A673 (cell line): Measurements from ENCODE around the gene FANCL. TPM values are rescaled to one million over a fixed set of nuclear protein-coding genes. Genes with fewer than 3 reads are reported as not detected.

Source experiments
- BruUV-seq: library from RNA; stranded (reverse); fragments of 400-500 nt; replicated peaks from 2 replicates; lab custom pipeline; 2021; lab: Mats Ljungman, UMichigan
- CTCF ChIA-PET: fragments of 300-600 bp; sonication (Branson Sonifier 250); formaldehyde crosslinking; loops from one replicate; lab custom pipeline; 2022; ENCODE audit warnings: antibody characterized with exemption; lab: Charles Lee
- POLR2A ChIA-PET: fragments of 300-600 bp; sonication (Branson Sonifier 250); formaldehyde crosslinking; loops from one replicate; lab custom pipeline; 2022; ENCODE audit warnings: antibody characterized with exemption; ENCODE audit not compliant: low non-redundant PET; lab: Charles Lee
- DNase-seq: peaks from one replicate; pipeline ENCODE4 v3.0.0-alpha.2; 2015; ENCODE audit warnings: low spot score
- H3K27ac ChIP-seq: fragments of 200-600 bp; sonication (generic); 2 replicates; pipeline ENCODE4 v1.5.1; 2016; ENCODE audit warnings: mixed run types, low read depth, mild to moderate bottlenecking, mixed read lengths, antibody characterized with exemption, low read length; ENCODE audit not compliant: poor library complexity, severe bottlenecking
- H3K27me3 ChIP-seq: fragments of 200-600 bp; sonication (generic); replicated peaks from 2 replicates; pipeline ENCODE4 v1.6.1; 2017; ENCODE audit warnings: mixed run types, low read depth, mild to moderate bottlenecking, mixed read lengths, antibody characterized with exemption, low read length; ENCODE audit not compliant: insufficient read depth, poor library complexity
- H3K36me3 ChIP-seq: fragments of 200-600 bp; sonication (generic); 2 replicates; pipeline ENCODE4 v1.6.1; 2016; ENCODE audit warnings: mixed run types, mild to moderate bottlenecking, mixed read lengths, antibody characterized with exemption, low read length; ENCODE audit not compliant: insufficient read depth, poor library complexity, severe bottlenecking
- H3K4me1 ChIP-seq: fragments of 200-600 bp; sonication (generic); 2 replicates; pipeline ENCODE4 v1.6.1; 2017; ENCODE audit warnings: mixed run types, mild to moderate bottlenecking, mixed read lengths, antibody characterized with exemption, low read length; ENCODE audit not compliant: insufficient read depth, poor library complexity, severe bottlenecking
- H3K4me3 ChIP-seq: fragments of 200-600 bp; sonication (generic); 2 replicates; pipeline ENCODE4 v1.5.1; 2016; ENCODE audit warnings: low read depth, mixed run types, mild to moderate bottlenecking, mixed read lengths, low read length; ENCODE audit not compliant: poor library complexity, severe bottlenecking
- H3K9me3 ChIP-seq: fragments of 200-600 bp; sonication (generic); 2 replicates; pipeline ENCODE4 v1.6.1; 2016; ENCODE audit warnings: mixed run types, low read depth, mild to moderate bottlenecking, mixed read lengths, antibody characterized with exemption, low read length; ENCODE audit not compliant: poor library complexity, severe bottlenecking
- EZH2 ChIP-seq: fragments of 200-600 bp; sonication (generic); IDR thresholded peaks from 2 replicates; pipeline ENCODE4 v1.6.1; 2017; ENCODE audit warnings: borderline replicate concordance, low read depth, mild to moderate bottlenecking, mixed read lengths, antibody characterized with exemption, low read length; ENCODE audit not compliant: poor library complexity, severe bottlenecking
- intact Hi-C: fragments of 100-400 bp; cut with micrococcal nuclease; formaldehyde crosslinking; loops from one replicate; pipeline ENCODE4 v1.10.0; 2022; ENCODE audit not compliant: unreplicated experiment
- total RNA-seq: library from RNA; stranded (reverse); gene quantifications from 2 replicates; pipeline ENCODE4 v1.2.3, GENCODE V29; 2021
- TF ChIP-seq, protein P1 (sequence below): fragments of 300-800, 200-600 bp; sonication (generic); conservative IDR thresholded peaks from 2 replicates; pipeline ENCODE4 v1.5.1; 2017; ENCODE audit warnings: low read depth, mild to moderate bottlenecking, antibody characterized with exemption, low read length, moderate library complexity, mixed read lengths

FANCL gene
- total RNA-seq, 1 experiment from 2014 or later: 34.7 TPM

DNA sequence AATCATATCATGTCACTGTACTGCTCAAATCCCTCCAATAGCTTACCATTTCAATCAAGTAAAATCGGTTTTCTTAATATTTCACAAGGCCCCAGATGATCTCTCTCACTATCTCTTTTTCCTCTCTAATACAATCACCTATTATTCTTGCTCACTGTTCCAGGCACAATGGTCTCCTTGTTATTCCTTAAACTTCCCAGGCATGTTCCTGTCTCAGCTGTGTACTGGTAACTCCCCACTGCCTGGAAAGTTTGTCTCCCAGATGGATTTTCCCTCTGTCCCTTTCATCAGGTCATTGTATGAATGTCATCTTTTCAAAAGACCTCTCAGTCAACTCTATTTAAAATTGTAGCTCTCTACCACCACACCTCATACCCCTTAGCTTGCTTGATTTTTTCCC, 30.7 kb upstream of the FANCL start:
- H3K9me3 ChIP-seq: no peaks in the 10 kb centered on the region
- DNase-seq: no peak
- H3K27me3 ChIP-seq: no peaks in the 10 kb centered on the region
- H3K27ac ChIP-seq: no peak overlapping the region
- no TSS peak for BruUV-seq
- POLR2A ChIA-PET: no interaction called here
- TF ChIP-seq, protein P1, sequence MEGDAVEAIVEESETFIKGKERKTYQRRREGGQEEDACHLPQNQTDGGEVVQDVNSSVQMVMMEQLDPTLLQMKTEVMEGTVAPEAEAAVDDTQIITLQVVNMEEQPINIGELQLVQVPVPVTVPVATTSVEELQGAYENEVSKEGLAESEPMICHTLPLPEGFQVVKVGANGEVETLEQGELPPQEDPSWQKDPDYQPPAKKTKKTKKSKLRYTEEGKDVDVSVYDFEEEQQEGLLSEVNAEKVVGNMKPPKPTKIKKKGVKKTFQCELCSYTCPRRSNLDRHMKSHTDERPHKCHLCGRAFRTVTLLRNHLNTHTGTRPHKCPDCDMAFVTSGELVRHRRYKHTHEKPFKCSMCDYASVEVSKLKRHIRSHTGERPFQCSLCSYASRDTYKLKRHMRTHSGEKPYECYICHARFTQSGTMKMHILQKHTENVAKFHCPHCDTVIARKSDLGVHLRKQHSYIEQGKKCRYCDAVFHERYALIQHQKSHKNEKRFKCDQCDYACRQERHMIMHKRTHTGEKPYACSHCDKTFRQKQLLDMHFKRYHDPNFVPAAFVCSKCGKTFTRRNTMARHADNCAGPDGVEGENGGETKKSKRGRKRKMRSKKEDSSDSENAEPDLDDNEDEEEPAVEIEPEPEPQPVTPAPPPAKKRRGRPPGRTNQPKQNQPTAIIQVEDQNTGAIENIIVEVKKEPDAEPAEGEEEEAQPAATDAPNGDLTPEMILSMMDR: no peak
- TF ChIP-seq EZH2: no peak
- no peak overlapping the region for H3K4me3 ChIP-seq
- no peaks in the 10 kb centered on the region for H3K36me3 ChIP-seq
- H3K4me1 ChIP-seq: no peaks in the 10 kb centered on the region
- CTCF ChIA-PET: no interaction called here
- intact Hi-C loops: no loop called here

DNA sequence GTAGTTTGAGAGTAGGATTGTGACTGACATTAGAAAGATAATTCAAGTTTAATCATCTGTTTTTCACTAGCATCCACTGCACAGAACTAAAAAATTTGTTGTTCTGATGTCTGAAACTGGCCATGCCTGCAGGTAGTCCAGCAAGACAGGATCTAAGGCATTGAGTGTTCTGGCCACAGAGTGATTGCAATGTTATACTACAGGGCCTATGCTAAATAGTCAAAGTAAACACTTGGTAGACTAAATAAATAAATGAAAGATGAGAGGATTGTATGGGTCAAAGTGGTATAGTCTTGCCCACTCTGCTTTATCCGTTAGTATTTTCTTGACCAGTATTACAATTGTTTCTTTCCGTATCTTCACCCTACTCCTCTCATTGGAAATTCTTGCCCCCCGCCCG, 27.6 kb upstream of the FANCL start:
- ChIA-PET POLR2A (no interaction called here), CTCF (no interaction called here)
- TF ChIP-seq EZH2: no peak
- TF ChIP-seq, protein P1: no peak
- Histone ChIP-seq H3K4me3 (no peak overlapping the region), H3K4me1 (no peaks in the 10 kb centered on the region), H3K9me3 (no peaks in the 10 kb centered on the region), H3K27ac (no peak overlapping the region), H3K36me3 (no peaks in the 10 kb centered on the region), H3K27me3 (no peaks in the 10 kb centered on the region)
- intact Hi-C loops: no loop called here
- no peak for DNase-seq
- no TSS peak for BruUV-seq

DNA sequence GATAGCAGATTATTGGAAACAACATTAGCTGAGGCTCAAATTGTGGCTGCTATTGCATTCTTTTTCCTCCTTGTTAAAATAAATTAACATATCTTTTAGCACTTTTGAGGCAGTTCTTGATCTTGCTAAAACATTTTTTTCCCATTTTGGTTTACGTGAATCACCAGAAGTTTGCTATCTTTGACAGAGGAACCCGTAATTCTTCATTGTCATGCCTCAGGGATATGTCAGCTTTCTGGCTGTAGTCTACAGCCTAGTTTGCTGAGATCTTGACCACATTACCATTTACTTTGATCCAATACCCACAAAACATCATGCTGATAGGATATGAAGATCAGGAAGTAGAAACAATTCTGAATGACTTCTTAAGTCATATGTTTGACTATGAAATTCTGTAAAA, 25.1 kb upstream of the FANCL start:
- CTCF ChIA-PET: no interaction called here
- POLR2A ChIA-PET: no interaction called here
- intact Hi-C loops: no loop called here
- BruUV-seq: no TSS peak
- H3K27me3 ChIP-seq: no peaks in the 10 kb centered on the region
- TF ChIP-seq, protein P1: no peak
- TF ChIP-seq EZH2: no peak
- no peaks in the 10 kb centered on the region for H3K4me1 ChIP-seq
- no peak for DNase-seq
- H3K36me3 ChIP-seq: no peaks in the 10 kb centered on the region
- no peak overlapping the region for H3K4me3 ChIP-seq
- no peak overlapping the region for H3K27ac ChIP-seq
- H3K9me3 ChIP-seq: no peaks in the 10 kb centered on the region
